GM23248 (cell line): Measurements from ENCODE around the gene ABCC12.

Experiments
- EZH2 ChIP-seq: fragments of 200-600 bp; sonication (generic); IDR thresholded peaks from 2 replicates; pipeline ENCODE4 v1.6.1; 2018; ENCODE audit warnings: antibody characterized with exemption, mild to moderate bottlenecking; ENCODE audit not compliant: insufficient read depth, poor library complexity, severe bottlenecking
- EZH2phosphoT487 ChIP-seq: fragments of 200-600 bp; sonication (generic); IDR thresholded peaks from 2 replicates; pipeline ENCODE4 v1.6.1; 2018; ENCODE audit warnings: antibody characterized with exemption, moderate library complexity, mild to moderate bottlenecking, low read depth; ENCODE audit not compliant: insufficient read depth

DNA sequence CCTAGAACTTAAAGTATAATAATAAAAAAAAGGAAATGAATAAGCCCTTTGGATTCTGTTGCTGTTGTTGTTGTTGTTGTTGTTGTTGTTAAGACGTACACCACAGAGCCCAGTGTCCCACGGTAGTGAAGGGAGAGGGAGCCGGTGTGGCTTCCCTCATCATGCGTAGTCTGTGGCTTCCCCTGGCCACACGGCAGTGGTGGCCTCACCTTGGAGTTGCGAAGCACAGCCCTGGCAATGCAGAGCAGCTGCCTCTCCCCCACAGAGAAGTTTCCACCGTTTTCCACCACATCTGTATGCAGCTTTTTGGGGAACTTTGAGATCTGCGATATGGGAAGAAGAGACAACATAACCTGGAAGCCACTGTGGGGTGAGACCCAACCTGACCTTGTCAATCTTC is 14.1 kb upstream of the ABCC12 start:
- no peak for TF ChIP-seq EZH2
- no peak for TF ChIP-seq EZH2phosphoT487
